NCI-H748 (cell line): ENCODE results near the gene ST7L.

Source experiments
- DNase-seq: peaks from one replicate; lab custom pipeline; 2025; ENCODE audit not compliant: unreplicated experiment; lab: John Stamatoyannopoulos, UW

The ST7L gene

DNA sequence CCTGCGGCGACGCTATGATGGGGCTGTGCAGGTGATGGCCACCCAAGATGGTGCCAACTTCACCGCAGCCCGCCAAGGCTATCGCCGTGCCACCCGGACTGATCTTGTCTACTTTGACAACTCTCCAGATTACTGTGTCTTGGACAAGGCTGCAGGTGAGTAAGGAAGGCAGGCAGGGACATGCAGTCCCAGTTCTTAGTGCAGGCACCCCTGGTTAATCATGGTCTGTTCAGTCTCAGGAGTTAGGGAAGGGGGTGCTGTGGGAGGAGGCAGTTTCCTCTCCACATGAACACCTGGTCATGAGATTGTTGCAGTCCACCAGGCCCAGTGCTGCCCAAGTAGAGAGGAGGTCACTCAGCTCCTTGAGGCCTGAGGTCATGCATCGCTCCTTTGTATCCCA is 101.7 kb downstream of the ST7L start:
- DNase-seq: no peak

DNA sequence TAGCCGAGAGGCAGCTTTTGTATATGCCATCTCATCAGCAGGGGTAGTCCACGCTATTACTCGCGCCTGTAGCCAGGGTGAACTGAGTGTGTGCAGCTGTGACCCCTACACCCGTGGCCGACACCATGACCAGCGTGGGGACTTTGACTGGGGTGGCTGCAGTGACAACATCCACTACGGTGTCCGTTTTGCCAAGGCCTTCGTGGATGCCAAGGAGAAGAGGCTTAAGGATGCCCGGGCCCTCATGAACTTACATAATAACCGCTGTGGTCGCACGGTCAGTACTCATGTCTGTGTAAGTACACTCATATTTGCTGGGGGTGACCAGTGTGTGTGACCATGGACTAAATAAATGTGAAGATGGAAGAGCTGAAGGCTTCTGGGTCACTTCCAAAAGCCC is 102.8 kb downstream of the ST7L start:
- no peak for DNase-seq

DNA sequence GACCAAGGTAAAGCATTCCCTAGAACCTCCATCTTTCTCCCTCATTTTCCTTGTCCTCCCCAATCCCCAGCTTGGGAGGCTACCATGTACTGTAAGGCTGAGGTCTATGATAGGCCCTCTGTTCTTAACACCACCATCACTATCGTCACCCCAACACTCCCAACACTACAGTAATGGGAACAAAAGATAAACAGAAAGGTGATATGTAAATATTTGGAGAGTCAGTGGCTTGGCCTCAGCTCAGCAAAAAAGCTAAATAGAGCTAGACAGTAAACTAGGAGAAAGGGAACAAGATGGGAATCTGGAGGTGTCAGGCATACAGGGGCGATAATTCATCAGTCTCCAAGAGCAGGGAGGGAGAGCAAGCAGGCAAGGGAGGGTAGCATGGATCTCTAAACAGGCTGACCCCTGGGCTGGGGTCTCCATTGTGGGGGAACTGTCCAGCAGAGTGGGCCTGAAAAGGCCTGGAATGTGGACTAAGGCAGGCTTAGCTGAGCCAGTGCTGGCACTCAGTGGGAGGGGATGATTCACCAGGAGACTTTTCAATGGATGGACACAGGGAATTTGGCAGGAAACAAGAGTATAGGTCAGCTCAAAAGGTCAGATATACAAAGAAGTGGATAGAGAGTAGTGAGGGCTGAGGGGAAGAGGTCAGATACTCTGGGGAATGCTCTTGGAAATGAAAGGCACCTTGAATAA is 103.5 kb downstream of the ST7L start:
- no peak for DNase-seq

DNA sequence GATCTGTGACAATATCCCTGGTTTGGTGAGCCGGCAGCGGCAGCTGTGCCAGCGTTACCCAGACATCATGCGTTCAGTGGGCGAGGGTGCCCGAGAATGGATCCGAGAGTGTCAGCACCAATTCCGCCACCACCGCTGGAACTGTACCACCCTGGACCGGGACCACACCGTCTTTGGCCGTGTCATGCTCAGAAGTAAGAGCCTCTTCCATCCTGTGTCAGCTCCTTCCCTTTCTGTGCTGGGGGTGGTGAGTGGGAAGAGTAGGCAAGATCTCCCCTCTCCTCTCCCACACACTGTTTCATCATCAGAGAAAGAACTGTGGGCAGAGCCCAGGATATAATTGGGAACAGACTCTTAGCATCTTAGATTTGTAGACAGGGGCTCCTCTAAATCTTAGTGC is 104.0 kb downstream of the ST7L start:
- DNase-seq: no peak

DNA sequence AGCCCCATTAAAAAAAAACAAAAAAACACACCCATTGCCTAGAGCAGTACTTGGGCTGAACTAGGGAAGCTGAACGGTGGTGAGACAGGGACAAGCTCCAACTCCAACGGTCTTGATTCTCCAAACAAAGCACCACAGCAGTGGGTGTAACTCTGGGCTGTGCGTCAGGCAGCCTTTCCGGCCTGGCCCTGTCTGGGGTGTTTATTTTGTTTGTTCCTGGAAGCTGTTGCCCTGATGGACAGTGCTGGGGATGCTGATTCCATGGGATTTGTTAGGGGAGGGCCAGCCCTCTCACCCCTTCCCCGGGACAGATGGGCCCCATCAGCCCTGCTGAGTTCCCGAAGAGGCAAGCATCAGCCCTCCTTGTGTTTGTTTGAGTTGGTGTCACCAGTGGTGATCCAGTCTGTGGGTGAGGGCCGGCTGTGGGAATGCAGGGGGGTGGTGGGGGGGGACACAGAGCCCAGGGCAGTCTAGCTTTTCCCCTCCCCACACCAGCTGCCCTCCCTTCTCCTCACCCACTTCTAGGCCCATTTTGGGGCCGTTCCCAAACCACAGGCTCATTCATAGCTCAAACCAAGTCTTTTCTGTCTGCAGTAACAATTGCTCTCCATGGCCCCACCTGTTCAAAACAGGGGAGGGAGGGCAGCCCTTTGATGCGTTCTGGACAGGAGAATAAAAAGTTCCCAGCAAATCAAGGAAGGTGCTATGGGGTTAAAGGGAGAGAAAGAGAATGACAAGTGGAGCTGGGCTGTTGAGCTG is 105.7 kb downstream of the ST7L start:
- no peak for DNase-seq

DNA sequence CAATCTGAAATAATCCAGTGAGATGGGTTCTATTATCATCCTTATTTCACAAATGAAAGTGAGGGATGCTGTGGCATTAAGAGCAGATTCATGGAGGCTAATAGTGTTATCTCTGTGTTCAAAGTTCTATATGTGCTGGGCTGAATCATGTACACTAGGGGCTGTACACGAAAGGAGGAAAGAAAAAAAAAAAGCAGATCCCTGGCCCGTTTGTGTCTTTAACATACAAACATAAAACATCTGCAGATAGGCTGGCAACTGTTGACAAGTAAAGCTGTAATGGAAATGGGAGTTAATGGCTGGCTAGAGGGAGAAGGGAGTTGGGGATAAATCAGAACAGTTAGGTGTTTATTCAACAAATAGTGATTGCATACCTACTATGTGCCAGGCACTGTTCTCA is 107.0 kb downstream of the ST7L start:
- DNase-seq: no peak

DNA sequence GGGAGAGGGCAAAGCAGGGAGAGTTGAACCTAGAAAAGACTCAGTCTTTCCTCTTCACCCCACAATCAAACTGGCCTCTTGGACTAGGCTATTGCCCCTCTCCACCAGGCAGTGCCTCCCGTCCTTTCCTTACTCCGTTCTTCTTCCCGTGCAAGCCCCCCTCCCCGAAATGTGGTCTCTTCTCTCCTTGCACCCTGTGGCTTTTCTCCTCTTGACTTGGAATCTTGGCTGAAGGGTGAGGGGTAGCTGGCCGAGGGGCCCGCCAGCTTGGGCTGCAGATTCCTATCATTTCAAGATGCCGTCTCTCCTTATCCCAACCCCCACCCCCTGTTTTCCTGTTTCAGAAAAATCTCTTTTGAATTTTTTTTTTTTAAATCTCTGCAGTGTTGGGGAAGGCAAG is 108.6 kb downstream of the ST7L start:
- DNase-seq: no peak

DNA sequence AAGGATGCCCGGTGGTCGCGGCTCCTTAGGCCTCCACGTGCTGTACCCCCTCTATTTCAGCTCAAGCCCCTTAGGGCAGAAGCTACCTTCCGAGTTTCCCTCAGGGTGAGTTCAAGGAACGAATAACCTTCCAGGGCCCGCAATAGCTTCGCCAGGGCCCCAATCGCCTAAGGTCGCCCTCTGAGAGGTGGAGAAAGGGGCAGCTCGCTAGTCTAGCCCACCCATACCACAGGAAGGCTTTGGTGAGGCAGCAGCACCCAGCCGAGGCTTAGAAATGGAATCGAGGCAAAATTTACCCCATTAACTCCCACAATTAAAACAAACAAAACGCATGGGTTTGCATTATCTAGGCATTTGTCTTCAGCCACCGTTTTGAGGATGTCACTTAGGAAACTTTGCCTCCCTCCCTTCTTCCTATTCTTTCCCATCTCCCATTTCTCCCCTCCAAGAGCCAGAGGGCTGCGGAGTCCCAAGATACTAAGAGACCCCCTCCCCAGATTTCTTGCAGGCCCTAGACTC is 109.2 kb downstream of the ST7L start:
- no peak for DNase-seq

DNA sequence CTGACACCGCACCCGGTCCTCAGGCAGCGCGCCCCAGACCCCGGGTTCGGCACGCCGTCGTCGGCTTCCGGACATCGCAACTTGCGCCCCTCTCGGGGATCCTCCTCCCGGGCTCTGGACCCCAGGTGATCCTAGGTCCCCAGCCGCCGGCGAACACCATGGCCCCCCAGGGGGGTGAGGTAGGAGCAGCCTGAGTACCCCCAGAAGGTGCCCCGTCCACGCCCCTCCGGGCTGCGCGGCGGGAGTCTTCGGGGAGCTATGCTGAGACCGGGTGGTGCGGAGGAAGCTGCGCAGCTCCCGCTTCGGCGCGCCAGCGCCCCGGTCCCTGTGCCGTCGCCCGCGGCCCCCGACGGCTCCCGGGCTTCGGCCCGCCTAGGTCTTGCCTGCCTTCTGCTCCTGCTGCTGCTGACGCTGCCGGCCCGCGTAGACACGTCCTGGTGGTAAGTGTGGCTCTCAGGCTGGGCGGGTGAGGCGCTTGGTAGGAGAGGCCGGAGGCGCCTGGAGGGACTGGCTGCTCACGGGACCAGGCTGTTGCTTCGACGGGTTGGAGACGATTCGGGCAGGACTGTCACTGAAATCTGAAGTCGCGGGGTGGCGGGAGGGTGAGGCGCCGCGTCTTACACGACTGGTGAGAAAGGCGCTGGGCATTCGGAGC is 109.8 kb downstream of the ST7L start:
- peak; percentile 44 for DNase-seq

DNA sequence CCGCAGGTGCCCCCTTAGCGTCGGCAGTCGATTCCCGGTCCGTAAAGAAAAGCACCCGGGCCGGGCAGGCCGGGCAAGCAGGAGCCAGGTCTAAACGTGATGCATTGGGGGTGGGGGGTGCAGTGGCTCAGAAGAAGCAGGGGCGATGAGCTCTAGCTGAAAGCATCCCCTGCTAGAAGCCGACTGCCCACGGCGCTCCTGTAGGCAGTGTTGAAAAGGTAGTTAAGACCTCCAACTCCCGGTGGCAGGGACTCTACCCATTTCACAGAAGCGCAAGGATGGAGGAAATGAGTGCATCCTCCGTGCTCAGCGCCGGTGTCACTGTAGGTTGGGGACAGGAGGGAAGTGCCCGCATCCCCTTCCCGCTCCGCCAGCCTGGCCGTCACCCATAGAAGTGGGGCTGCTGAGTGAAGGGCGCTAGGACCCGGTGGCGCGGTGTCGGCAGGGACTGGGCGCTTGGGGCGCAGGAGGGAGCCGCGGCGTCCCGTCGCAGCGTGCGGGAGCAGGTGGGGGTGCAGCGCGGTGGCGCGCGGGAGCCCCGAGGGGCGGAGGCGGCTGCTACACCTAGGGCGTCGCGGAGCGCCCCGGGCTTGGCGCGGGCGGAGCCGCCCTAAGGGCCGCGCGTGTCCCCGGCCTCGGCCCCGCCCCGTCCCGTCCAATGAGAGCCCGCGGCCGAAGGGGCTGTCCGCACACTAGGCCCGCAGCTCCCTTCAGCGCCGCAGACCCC is 110.5 kb downstream of the ST7L start, which contains the start of gene WNT2B:
Gene WNT2B, plus strand, starts transcription at position 688 of the 727 bp plus-strand sequence. CDS start 298 bp downstream, outside the sequence.
- peak; percentile 39 for DNase-seq

DNA sequence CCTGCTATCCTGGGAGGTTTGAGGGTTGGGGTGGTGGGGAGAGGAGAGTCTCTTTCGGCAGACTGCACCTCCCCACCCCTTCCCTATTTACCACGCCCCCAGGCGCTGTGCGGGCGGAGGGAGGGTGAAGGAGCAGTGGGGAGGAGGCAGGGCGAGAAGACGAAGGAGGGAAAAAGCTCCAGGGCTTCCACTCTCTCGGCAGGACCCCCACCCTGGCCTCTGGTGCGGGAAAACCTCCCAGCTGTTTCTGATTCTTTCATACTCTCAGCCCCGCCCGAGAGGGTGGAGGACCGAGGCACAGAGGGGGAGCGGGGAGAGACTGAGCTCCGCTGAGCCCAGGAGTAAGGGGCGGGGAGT is 111.0 kb downstream of the ST7L start:
- peak; percentile 35 for DNase-seq

DNA sequence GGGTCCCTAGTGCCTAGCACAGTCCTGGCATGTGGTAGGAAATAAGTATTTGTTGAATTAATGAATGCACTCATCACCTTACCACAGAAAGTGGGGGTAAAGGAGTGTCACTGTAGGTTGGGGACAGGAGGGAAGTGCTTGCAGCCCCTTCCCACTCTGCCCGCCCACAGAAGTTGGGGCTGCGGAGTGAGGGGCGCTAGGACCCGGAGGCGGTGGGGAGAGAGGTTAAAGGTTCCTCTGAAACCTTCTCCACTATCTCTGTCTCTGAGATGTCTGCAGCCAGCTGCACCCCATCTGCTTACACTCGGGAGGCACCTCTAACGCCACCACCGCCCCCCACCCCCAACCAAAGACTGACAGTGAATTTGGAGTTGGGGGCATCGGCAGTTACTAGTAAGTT is 111.6 kb downstream of the ST7L start:
- DNase-seq: no peak

DNA sequence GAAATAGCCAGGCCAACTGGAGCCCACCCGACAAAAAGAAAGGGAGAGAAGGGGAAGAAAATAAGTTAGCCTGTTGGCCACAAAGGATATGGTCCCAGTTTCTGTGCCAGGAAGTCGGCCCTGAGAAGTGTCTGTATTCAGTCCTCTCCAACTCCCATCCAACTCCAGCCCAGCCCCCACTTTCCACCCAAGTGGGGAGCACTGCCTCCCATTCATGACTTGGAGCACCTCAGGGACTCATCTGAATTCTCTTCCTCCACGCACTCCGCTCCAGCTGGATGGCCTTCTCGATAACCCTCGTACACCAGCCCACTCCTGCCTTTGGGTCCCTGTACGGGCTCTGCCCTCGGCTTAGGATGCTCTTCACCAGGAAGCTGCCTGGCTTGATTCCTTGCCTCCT is 112.2 kb downstream of the ST7L start:
- DNase-seq: no peak

DNA sequence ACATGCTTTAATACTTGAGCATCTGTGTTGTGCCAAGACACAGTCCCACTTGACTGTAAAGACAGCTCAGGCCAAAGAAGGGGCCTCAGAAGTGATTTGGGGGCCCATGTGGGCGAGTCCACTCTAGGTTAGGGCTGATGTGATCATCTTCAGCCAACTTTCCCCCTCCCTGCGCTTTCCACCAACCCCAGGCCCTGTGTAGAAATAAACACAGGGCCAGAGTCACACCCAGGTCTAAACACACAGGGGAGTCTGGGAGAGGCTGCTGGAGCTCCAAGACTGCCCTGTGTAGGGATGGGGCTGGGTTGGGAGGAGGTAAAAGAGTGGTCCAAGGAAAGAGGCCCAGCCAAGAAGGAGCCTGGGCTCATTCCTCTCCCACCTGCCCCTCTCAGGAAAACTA is 112.6 kb downstream of the ST7L start:
- no peak for DNase-seq

DNA sequence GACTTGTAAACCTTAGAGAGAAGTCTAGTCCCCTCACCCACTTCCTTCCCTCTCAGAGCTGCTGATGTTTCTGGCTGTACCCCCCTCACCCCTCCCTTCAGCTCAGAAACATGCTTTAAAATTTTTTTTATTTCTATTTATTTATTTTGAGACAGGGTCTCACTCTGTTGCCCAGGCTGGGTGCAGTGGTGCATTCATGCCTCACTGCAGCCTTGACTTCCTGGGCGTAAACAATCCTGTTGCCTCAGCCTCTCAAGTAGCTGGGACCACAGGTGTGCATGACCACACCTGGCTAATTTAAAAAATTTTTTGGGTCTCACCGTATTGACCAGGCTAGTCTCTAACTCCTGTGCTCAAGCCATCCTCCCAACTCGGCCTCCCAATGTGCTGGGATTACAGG is 113.1 kb downstream of the ST7L start:
- DNase-seq: no peak

DNA sequence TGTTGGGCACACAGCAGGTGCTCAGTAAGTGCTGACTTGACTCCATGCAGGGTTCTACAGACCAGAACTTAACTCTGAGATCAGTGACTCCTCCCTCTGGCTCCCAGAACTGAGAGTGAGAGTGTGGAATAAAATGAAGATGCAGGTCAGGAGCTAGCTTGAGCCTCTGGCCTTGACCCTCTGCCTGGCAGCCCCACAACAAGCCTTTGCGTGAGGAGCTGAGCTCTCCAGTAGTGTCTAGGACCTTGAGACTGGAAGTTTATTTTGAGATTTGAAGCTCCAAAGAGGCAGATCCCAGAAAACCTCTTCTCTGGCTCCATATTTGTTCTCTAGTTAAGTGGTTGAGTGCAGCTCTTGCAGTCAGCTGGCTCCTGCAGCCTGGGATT is 113.5 kb downstream of the ST7L start:
- no peak for DNase-seq

DNA sequence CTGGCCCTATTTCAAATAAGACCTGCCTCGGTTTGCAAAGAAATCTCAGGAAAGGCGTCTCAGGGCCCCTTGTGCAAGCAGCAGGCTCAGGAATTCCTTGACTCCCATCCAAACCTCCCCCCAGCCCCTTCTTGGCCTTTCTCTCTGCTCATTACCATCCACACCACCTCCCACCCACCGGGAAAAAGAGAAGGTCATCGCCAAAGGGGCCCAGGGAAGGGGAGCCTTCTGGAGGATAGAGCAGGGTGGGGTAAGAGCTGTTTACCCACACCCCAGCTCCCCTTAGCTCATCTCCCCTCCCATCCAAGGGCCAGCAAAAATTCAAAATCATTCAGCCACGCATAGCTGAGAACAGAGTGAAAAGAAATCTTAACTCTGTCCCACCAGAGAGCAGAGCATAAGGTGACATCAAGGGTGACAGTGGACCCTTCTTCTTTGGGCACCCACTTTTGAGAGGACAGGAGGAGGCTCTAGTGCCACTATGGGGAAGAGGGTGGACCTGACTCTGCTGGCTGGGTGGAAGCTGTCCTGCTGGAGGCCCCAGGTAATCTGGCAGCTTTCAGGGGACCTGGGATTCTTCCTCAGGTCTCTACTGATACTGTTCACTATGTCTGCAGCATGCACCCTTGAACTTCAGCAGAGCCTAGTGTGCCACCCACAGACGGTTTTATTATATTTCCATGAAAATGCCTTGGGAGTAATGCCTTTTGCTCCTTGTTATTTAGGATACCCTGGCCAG is 114.1 kb downstream of the ST7L start:
- DNase-seq: no peak

DNA sequence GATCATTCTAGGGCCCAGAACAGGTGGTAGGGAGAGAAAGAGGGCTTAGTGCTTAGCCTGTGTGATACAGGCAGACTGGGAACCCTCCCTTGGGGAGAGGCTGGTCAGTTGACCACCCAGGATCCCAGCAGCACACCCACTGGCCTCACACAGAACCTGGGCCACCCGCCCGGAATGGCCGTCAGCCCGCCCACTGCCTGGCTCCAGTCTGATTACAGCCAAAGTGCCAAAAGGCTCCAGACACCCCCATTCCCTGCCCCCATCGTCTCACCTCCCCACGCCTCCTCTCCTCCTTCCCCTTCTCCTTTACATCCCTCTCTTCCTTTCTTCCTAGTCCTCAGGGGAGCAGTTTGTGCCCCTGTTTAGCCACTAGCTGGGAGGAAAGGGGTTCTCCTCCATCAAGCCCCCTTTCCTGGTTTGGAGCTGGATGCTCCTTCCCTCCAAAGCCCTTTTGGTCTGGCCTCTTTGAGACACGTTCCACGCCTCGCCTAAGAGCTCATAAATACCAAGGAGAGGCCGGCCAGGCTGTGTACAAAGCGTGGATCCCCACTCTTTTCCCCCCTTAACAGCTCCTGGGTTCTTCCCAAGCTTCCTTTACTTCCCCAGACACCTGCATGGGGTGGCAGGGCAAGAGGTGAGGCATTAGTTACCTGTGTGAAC is 114.8 kb downstream of the ST7L start:
- no peak for DNase-seq

DNA sequence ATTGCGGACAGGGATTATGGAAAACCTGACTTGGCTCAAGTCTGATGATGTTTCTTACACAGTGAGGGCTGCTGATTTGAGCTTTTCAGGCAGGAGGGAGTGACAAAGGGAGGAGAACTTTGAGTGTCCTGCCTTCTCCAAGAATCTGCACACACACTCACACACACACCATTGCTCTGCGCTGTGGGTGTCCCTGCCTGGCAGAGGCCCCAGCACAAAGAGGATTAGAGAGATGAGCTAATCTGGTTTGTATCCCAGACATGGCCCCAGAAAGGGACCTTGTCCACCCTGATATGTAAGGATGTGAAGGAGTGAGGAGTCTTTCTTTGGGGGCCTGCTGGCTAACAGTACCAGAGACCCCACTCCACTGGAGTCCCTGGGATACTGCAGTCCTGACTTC is 116.1 kb downstream of the ST7L start:
- DNase-seq: no peak
